ENCODE data around the gene NDST1. TPM values are rescaled to one million over a fixed set of nuclear protein-coding genes. Genes with fewer than 3 reads are reported as not detected.

NDST1 gene
- total and polyA plus RNA-seq, 2 donors (not counting 3 experiments of a cell fraction or from before 2014, with no cell fraction given) = 38.6 to 102 TPM

- no TSS peak for BruUV-seq (replicated peaks)
- Histone ChIP-seq H3K9me3 (replicated peaks; ENCODE audit: control insufficient read depth, insufficient read depth, low read length) (no peaks in the 10 kb centered on the region), H3K4me2 (ENCODE audit: insufficient read depth, low read length) (no peak overlapping the region), H3K79me2 (ENCODE audit: control insufficient read depth, insufficient read depth, low read length) (no peaks in the 10 kb centered on the region), H3K27ac (ENCODE audit: insufficient read depth, low read depth, low read length) (no peak overlapping the region), H3K4me3 (replicated peaks in 1 of 3; ENCODE audit: insufficient read depth in 1 of 3, low read depth in 1 of 3, low read length in 3 of 3) (no peak overlapping the region), H2AFZ (ENCODE audit: low read depth, low read length) (no peak overlapping the region), H3K27me3 (ENCODE audit: control insufficient read depth in 2 of 2, insufficient read depth in 2 of 2, low read length in 2 of 2) (no peaks in the 10 kb centered on the region), H4K20me1 (replicated peaks; ENCODE audit: control insufficient read depth, extremely low read depth, insufficient read depth, low read length) (no peaks in the 10 kb centered on the region), H3K9ac (replicated peaks; ENCODE audit: extremely low read depth, insufficient read depth, low read length) (no peak overlapping the region), H3K9me1 (replicated peaks; ENCODE audit: control insufficient read depth, extremely low read depth, insufficient read depth, low read length) (no peaks in the 10 kb centered on the region), H3K36me3 (ENCODE audit: control insufficient read depth in 2 of 2, extremely low read depth in 1 of 2, insufficient read depth in 2 of 2, low read length in 2 of 2) (no peaks in the 10 kb centered on the region), H3K4me1 (ENCODE audit: control insufficient read depth, extremely low read depth, insufficient read depth, low read length) (peaks cover 7% of the 10 kb centered on the region)
- ChIA-PET CTCF (interaction anchor here (1.7 to 6.2 kb wide), 3 partner anchors 54 to 68 kb away, joined by 4 to 46 read pairs (median 33); partner anchors contain the start of gene SYNPO), POLR2A (no interaction called here)
- no peak for TF ChIP-seq POLR2A (IDR thresholded peaks at IDR 0.05; ENCODE audit: low read depth, low read length)
- no peak for TF ChIP-seq JUN (IDR thresholded peaks at IDR 0.05; ENCODE audit: borderline replicate concordance, insufficient read depth, insufficient read length, low read depth)
- no peak for TF ChIP-seq EZH2 (IDR thresholded peaks at IDR 0.05; ENCODE audit: borderline replicate concordance, low read depth, low read length, severe bottlenecking)
- no peak for TF ChIP-seq MYC (IDR thresholded peaks at IDR 0.05; ENCODE audit: low read depth, low read length)
- TF ChIP-seq, protein P1, sequence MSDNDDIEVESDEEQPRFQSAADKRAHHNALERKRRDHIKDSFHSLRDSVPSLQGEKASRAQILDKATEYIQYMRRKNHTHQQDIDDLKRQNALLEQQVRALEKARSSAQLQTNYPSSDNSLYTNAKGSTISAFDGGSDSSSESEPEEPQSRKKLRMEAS (IDR thresholded peaks at IDR 0.05; ENCODE audit: insufficient read depth, insufficient read length) = no peak
- TF ChIP-seq FOS (IDR thresholded peaks at IDR 0.05; ENCODE audit: borderline replicate concordance, insufficient read depth, low read length) = no peak
- intact Hi-C loops (cut with micrococcal nuclease) = no loop called here
- FAIRE-seq (no peak), DNase-seq (ENCODE audit: low read depth, low spot score) (no peak)
- dilution Hi-C loops (cut with MboI; ENCODE audit: extremely low pct_ligation_motif_present, low sequenced_read_pairs) = no loop called here
These were observed 80.6 kb downstream of the NDST1 start for GRCh38 chr5:150588596-150588890.

DNA sequence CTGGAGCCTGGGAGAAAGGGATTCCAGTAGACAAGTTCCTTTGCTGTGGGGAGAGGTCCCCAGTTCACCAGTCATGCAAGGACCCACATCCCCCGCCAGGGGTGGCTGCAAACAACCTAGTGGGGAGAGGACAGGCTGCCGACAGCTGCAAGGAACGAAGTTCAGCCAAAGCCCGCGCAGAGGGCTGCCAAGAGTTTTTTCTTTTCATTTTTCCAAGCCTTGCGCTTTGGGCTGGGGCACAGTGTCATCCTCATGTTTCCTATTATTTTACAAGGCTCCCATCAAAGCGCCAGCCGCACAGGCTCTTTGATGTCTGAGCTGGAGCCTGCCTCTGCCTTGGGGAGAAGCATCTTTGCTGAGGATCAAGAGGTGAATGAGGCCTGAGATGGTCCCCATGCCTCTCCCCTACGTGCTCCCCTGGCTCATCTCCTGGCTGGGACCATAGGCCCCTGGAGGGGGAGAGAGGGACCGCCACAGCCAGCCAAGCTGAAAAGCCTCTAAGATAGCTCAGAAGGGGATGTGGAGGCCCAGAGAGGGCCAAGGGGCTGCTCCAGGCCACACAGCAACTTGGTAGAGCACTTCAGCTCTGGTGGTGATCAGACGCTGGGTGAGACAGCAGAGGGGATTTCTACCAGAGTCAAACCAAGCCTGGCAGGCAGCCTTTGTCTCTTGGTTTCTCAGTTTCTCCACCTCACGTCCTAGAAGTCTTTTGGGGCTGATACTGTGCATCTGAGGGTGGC lies 82.1 kb downstream of the NDST1 start:
- POLR2A ChIA-PET = interaction anchor here (1.1 to 1.2 kb wide), 2 partner anchors 50 to 52 kb away, joined by 4 read pairs; partner anchors contain the start of gene SYNPO
- FAIRE-seq (peak; percentile 82), DNase-seq (ENCODE audit: low read depth, low spot score) (peak; percentile 90)
- H3K36me3 ChIP-seq (ENCODE audit: control insufficient read depth in 2 of 2, extremely low read depth in 1 of 2, insufficient read depth in 2 of 2, low read length in 2 of 2) = no peaks in the 10 kb centered on the region
- no peaks in the 10 kb centered on the region for H4K20me1 ChIP-seq (replicated peaks; ENCODE audit: control insufficient read depth, extremely low read depth, insufficient read depth, low read length)
- peaks cover 14% of the 10 kb centered on the region for H3K4me1 ChIP-seq (ENCODE audit: control insufficient read depth, extremely low read depth, insufficient read depth, low read length)
- dilution Hi-C loops (cut with MboI; ENCODE audit: extremely low pct_ligation_motif_present, low sequenced_read_pairs) (no loop called here), intact Hi-C loops (cut with micrococcal nuclease) (loop anchor here (1.0 to 2.0 kb wide), 3 partner anchors 29 to 66 kb away; no protein-coding TSS in a partner anchor)
- H3K4me3 ChIP-seq (replicated peaks in 1 of 3; ENCODE audit: insufficient read depth in 1 of 3, low read depth in 1 of 3, low read length in 3 of 3) = no peak overlapping the region
- no peak overlapping the region for H3K4me2 ChIP-seq (ENCODE audit: insufficient read depth, low read length)
- H3K27me3 ChIP-seq (ENCODE audit: control insufficient read depth in 2 of 2, insufficient read depth in 2 of 2, low read length in 2 of 2) = no peaks in the 10 kb centered on the region
- BruUV-seq (replicated peaks) = no TSS peak
- no peak overlapping the region for H3K27ac ChIP-seq (ENCODE audit: insufficient read depth, low read depth, low read length)
- TF ChIP-seq POLR2A (IDR thresholded peaks at IDR 0.05; ENCODE audit: low read depth, low read length) = no peak
- no peak for TF ChIP-seq JUN (IDR thresholded peaks at IDR 0.05; ENCODE audit: borderline replicate concordance, insufficient read depth, insufficient read length, low read depth)
- TF ChIP-seq GATA2 (IDR thresholded peaks at IDR 0.05; ENCODE audit: insufficient read depth, insufficient read length, low read depth, low read length) = no peak
- peak; percentile 52 to 87 for TF ChIP-seq CTCF (IDR thresholded peaks at IDR 0.05; ENCODE audit: extremely low read depth in 1 of 2, insufficient read depth in 1 of 2, low read depth in 1 of 2, low read length in 2 of 2)
- TF ChIP-seq, protein P1 (IDR thresholded peaks at IDR 0.05; ENCODE audit: insufficient read depth, insufficient read length) = no peak
- no peak for TF ChIP-seq EZH2 (IDR thresholded peaks at IDR 0.05; ENCODE audit: borderline replicate concordance, low read depth, low read length, severe bottlenecking)
- no peak for TF ChIP-seq FOS (IDR thresholded peaks at IDR 0.05; ENCODE audit: borderline replicate concordance, insufficient read depth, low read length)
- TF ChIP-seq MYC (IDR thresholded peaks at IDR 0.05; ENCODE audit: low read depth, low read length) = no peak
- no peaks in the 10 kb centered on the region for H3K9me1 ChIP-seq (replicated peaks; ENCODE audit: control insufficient read depth, extremely low read depth, insufficient read depth, low read length)
- no peaks in the 10 kb centered on the region for H3K79me2 ChIP-seq (ENCODE audit: control insufficient read depth, insufficient read depth, low read length)
- H3K9me3 ChIP-seq (replicated peaks; ENCODE audit: control insufficient read depth, insufficient read depth, low read length) = no peaks in the 10 kb centered on the region
- H2AFZ ChIP-seq (ENCODE audit: low read depth, low read length) = no peak overlapping the region
- H3K9ac ChIP-seq (replicated peaks; ENCODE audit: extremely low read depth, insufficient read depth, low read length) = no peak overlapping the region
- CTCF ChIA-PET = interaction anchor here (1.0 to 6.2 kb wide), 14 partner anchors 10 to 257 kb away, joined by 3 to 46 read pairs (median 4); partner anchors contain the start of genes RBM22 and SYNPO

Measured in endothelial cell of umbilical vein (primary cell).